OCI-LY1 (cell line): Measurements from ENCODE around the gene GOLGA2.

Experiments used
- H2AFZ ChIP-seq: fragments of 200-600 bp; sonication (generic), shearing (Covaris generic); 2 replicates; pipeline ENCODE4 v1.6.0; 2014; ENCODE audit warnings: antibody characterized with exemption, mild to moderate bottlenecking, low read length
- H3F3A ChIP-seq: fragments of 200-600 bp; sonication (generic), shearing (Covaris generic); 2 replicates; pipeline ENCODE4 v1.6.0; 2014; ENCODE audit warnings: mild to moderate bottlenecking, antibody characterized with exemption, low read length, moderate library complexity; ENCODE audit not compliant: insufficient read depth
- H3K27ac ChIP-seq: fragments of 200-600 bp; sonication (generic); 2 replicates; pipeline ENCODE4 v1.5.1; 2014; ENCODE audit warnings: low read length, mixed run types, mild to moderate bottlenecking, low read depth; ENCODE audit not compliant: poor library complexity, severe bottlenecking
- H3K27me3 ChIP-seq: fragments of 200-600 bp; sonication (generic); 2 replicates; pipeline ENCODE4 v1.6.0; 2014; ENCODE audit warnings: antibody characterized with exemption, mild to moderate bottlenecking, low read length, moderate library complexity; ENCODE audit not compliant: insufficient read depth
- H3K36me3 ChIP-seq: fragments of 200-600 bp; sonication (generic); 2 replicates; pipeline ENCODE4 v1.6.1; 2014; ENCODE audit warnings: mild to moderate bottlenecking, antibody characterized with exemption, low read length, moderate library complexity, mixed read lengths; ENCODE audit not compliant: insufficient read depth
- H3K4me1 ChIP-seq: fragments of 200-600 bp; sonication (generic); 2 replicates; pipeline ENCODE4 v1.5.1; 2014; ENCODE audit warnings: mild to moderate bottlenecking, low read length, moderate library complexity; ENCODE audit not compliant: insufficient read depth, severe bottlenecking
- H3K4me2 ChIP-seq: fragments of 200-600 bp; sonication (generic), shearing (Covaris generic); 2 replicates; pipeline ENCODE4 v1.6.1; 2014; ENCODE audit warnings: low read length
- H3K4me3 ChIP-seq: fragments of 200-600 bp; sonication (generic); 2 replicates; pipeline ENCODE4 v1.5.1; 2014; ENCODE audit warnings: low read length, low read depth, mild to moderate bottlenecking, mixed read lengths; ENCODE audit not compliant: poor library complexity, severe bottlenecking
- H3K79me2 ChIP-seq: fragments of 200-600 bp; shearing (Covaris generic); 2 replicates; pipeline ENCODE4 v1.6.1; 2016; ENCODE audit warnings: mixed run types, low read length, mixed read lengths; ENCODE audit not compliant: insufficient read depth
- H3K9ac ChIP-seq: fragments of 200-600 bp; sonication (generic), shearing (Covaris generic); 2 replicates; pipeline ENCODE4 v1.6.1; 2014; ENCODE audit warnings: mild to moderate bottlenecking, low read length, mixed read lengths
- H3K9me2 ChIP-seq: fragments of 200-600 bp; sonication (generic), shearing (Covaris generic); 2 replicates; pipeline ENCODE4 v1.6.1; 2014; ENCODE audit warnings: low read depth, mild to moderate bottlenecking, low read length, mixed read lengths
- H3K9me3 ChIP-seq: fragments of 200-600 bp; shearing (Covaris generic); 2 replicates; pipeline ENCODE4 v1.6.1; 2014; ENCODE audit warnings: low read length, mixed read lengths
- H4K20me1 ChIP-seq: fragments of 200-600 bp; sonication (generic), shearing (Covaris generic); 2 replicates; pipeline ENCODE4 v1.6.0; 2016; ENCODE audit warnings: mild to moderate bottlenecking, low read length; ENCODE audit not compliant: insufficient read depth
- CTCF ChIP-seq: fragments of 200-600 bp; sonication (generic), shearing (Covaris generic); IDR thresholded peaks from 2 replicates; pipeline ENCODE4 v1.5.1; 2017; ENCODE audit warnings: mild to moderate bottlenecking, antibody characterized with exemption, low read length, moderate library complexity, mixed read lengths
- EZH2 ChIP-seq: fragments of 200-600 bp; sonication (generic), shearing (Covaris generic); IDR thresholded peaks from 2 replicates; pipeline ENCODE4 v1.8.0; 2017; ENCODE audit warnings: borderline replicate concordance, mixed run types, mild to moderate bottlenecking, antibody characterized with exemption, low read length, moderate library complexity, mixed read lengths

The GOLGA2 gene

DNA sequence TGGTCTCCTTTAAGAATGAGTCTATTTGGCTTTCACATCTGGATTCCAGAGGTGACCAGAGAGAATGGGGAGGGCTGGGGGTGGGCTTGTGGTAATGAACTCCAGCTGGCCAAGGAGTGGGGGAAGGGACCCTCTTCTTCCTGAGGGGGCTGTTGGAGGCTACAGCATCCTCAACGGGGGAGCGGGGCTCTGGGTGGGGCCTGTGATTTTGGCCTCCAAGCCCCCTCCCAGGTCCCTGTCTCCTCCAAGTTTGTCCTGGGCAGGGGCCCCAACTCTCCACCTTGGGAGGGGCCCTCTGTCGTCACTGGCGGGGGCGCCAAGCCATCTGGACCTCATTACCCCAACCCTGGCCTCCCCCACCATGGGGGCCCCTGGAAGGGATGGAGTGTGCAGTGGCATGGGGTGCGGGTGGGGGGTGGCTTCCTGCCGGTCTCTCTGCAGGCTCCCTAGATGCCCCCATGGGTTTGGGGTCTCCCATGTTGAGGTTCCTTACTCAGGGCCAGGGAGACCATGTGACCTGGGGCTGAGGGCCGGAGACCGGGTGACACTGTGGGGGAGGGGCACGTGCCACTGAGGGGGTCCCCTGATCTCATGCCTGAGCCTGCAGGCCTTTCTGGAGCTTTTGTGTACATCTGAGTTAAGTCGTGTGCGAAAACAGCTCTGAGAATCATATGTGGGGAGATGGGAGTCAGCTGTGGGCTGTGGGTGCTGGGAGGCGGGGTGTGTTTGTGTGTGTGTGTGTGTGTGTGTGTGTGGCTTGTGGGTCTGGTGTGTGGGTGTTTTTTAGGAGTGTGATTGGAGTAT is 32.4 kb downstream of the GOLGA2 start:
- H2AFZ ChIP-seq: no peak overlapping the region
- no peak overlapping the region for H3K9ac ChIP-seq
- no peaks in the 10 kb centered on the region for H3K36me3 ChIP-seq
- no peak overlapping the region for H3K4me3 ChIP-seq
- no peaks in the 10 kb centered on the region for H3K9me2 ChIP-seq
- no peaks in the 10 kb centered on the region for H4K20me1 ChIP-seq
- no peak for TF ChIP-seq EZH2
- no peak for TF ChIP-seq CTCF
- H3K27ac ChIP-seq: no peak overlapping the region
- H3K4me1 ChIP-seq: peaks cover 10% of the 10 kb centered on the region
- H3K27me3 ChIP-seq: peaks cover under 1% of the 10 kb centered on the region; the same call in 1 of the 2 replicates
- H3K4me2 ChIP-seq: no peak overlapping the region
- no peaks in the 10 kb centered on the region for H3K79me2 ChIP-seq
- no peaks in the 10 kb centered on the region for H3F3A ChIP-seq
- H3K9me3 ChIP-seq: no peaks in the 10 kb centered on the region

- no peak overlapping the region for H3K4me3 ChIP-seq
- H2AFZ ChIP-seq: no peak overlapping the region
- no peak overlapping the region for H3K9ac ChIP-seq
- no peaks in the 10 kb centered on the region for H3K79me2 ChIP-seq
- H3K27me3 ChIP-seq: no peaks in the 10 kb centered on the region
- H4K20me1 ChIP-seq: no peaks in the 10 kb centered on the region
- H3F3A ChIP-seq: no peaks in the 10 kb centered on the region
- no peaks in the 10 kb centered on the region for H3K9me2 ChIP-seq
- no peaks in the 10 kb centered on the region for H3K9me3 ChIP-seq
- H3K4me1 ChIP-seq: peaks cover 10% of the 10 kb centered on the region
- H3K4me2 ChIP-seq: no peak overlapping the region
- H3K36me3 ChIP-seq: no peaks in the 10 kb centered on the region
- TF ChIP-seq EZH2 (no peak), CTCF (no peak)
- no peak overlapping the region for H3K27ac ChIP-seq
Measured at GRCh38 chr9:128242828-128243214, 33.0 kb downstream of the GOLGA2 start.

- H3F3A ChIP-seq: no peaks in the 10 kb centered on the region
- no peaks in the 10 kb centered on the region for H3K9me2 ChIP-seq
- H4K20me1 ChIP-seq: no peaks in the 10 kb centered on the region
- H3K36me3 ChIP-seq: no peaks in the 10 kb centered on the region
- H3K4me2 ChIP-seq: no peak overlapping the region
- peaks cover 10% of the 10 kb centered on the region for H3K4me1 ChIP-seq
- no peaks in the 10 kb centered on the region for H3K27me3 ChIP-seq
- no peaks in the 10 kb centered on the region for H3K79me2 ChIP-seq
- H3K9ac ChIP-seq: no peak overlapping the region
- no peak overlapping the region for H3K4me3 ChIP-seq
- TF ChIP-seq EZH2: no peak
- TF ChIP-seq CTCF: no peak
- H3K9me3 ChIP-seq: no peaks in the 10 kb centered on the region
- H3K27ac ChIP-seq: no peak overlapping the region
- H2AFZ ChIP-seq: no peak overlapping the region
Measured at GRCh38 chr9:128242124-128242523, 33.7 kb downstream of the GOLGA2 start.
